WTC11 (cell line): ENCODE measurements around the gene MTMR4.

Source experiments
- CREM ChIP-seq: sonication (generic); formaldehyde crosslinking; IDR thresholded peaks from 2 replicates; pipeline ENCODE4 v1.8.1; 2022; ENCODE audit warnings: mild to moderate bottlenecking, missing genetic modification reagents, moderate library complexity
- IRF2 ChIP-seq: sonication (generic); formaldehyde crosslinking; IDR thresholded peaks from 2 replicates; pipeline ENCODE4 v1.8.0; 2022; ENCODE audit warnings: low read depth, missing genetic modification reagents, borderline replicate concordance
- JUN ChIP-seq: sonication (generic); formaldehyde crosslinking; IDR thresholded peaks from 2 replicates; pipeline ENCODE4 v1.8.0; 2023; ENCODE audit warnings: mild to moderate bottlenecking, missing genetic modification reagents
- TCF7 ChIP-seq: sonication (generic); formaldehyde crosslinking; IDR thresholded peaks from 2 replicates; pipeline ENCODE4 v1.8.0; 2022; ENCODE audit warnings: mild to moderate bottlenecking, low read depth, missing genetic modification reagents, moderate library complexity
- TP53 ChIP-seq: sonication (generic); formaldehyde crosslinking; IDR thresholded peaks from 2 replicates; pipeline ENCODE4 v1.8.1; 2023; ENCODE audit warnings: mild to moderate bottlenecking, missing genetic modification reagents
- ZNF138 ChIP-seq: sonication (generic); formaldehyde crosslinking; conservative IDR thresholded peaks from 2 replicates; pipeline ENCODE4 v1.8.1; 2022; ENCODE audit warnings: mild to moderate bottlenecking, moderate library complexity, missing genetic modification reagents
- TF ChIP-seq, protein P1 (sequence below): fragments of 200-600 bp; IDR thresholded peaks from 2 replicates; pipeline ENCODE4 v1.8.0; 2022; ENCODE audit warnings: antibody characterized with exemption
- TF ChIP-seq, protein P2 (sequence below): sonication (generic); formaldehyde crosslinking; IDR thresholded peaks from 2 replicates; pipeline ENCODE4 v1.8.1; 2022; ENCODE audit warnings: low read depth, missing genetic modification reagents, borderline replicate concordance
- TF ChIP-seq, protein P3 (sequence below): sonication (generic); formaldehyde crosslinking; IDR thresholded peaks from 2 replicates; pipeline ENCODE4 v1.8.0; 2022; ENCODE audit warnings: mild to moderate bottlenecking, missing genetic modification reagents
- TF ChIP-seq, protein P4 (sequence below): fragments of 250-450 bp; sonication (Bioruptor Pico); IDR thresholded peaks from 2 replicates; pipeline ENCODE4 v2.1.2; 2022; ENCODE audit warnings: mild to moderate bottlenecking, moderate library complexity
- TF ChIP-seq, protein P5 (sequence below): sonication (generic); formaldehyde crosslinking; IDR thresholded peaks from 2 replicates; pipeline ENCODE4 v1.8.1; 2022; ENCODE audit warnings: mild to moderate bottlenecking, missing genetic modification reagents, moderate library complexity, borderline replicate concordance

DNA sequence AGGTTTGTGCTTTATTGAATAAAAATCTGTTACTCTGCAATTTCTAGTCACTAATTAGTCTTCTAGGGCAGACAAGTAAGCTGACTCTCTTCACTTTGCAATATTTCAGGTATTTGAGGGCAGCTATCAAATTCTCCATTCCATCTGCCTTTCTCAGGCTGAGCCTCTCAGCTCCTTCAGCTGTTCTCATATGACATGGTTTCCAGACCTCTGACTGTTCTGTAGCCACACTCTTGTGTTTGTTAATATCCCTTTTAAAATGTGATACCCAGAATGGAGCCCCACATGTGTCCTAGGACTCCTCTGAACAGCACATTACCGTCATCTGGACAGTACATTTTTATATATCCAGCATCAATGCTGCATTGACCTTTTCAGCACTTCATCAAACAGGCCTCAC lies 46.1 kb upstream of the MTMR4 start:
- TF ChIP-seq CREM (CRISPR knock-in tag), result no peak
- TF ChIP-seq ZNF138 (CRISPR knock-in tag), result no peak
- TF ChIP-seq, protein P1, sequence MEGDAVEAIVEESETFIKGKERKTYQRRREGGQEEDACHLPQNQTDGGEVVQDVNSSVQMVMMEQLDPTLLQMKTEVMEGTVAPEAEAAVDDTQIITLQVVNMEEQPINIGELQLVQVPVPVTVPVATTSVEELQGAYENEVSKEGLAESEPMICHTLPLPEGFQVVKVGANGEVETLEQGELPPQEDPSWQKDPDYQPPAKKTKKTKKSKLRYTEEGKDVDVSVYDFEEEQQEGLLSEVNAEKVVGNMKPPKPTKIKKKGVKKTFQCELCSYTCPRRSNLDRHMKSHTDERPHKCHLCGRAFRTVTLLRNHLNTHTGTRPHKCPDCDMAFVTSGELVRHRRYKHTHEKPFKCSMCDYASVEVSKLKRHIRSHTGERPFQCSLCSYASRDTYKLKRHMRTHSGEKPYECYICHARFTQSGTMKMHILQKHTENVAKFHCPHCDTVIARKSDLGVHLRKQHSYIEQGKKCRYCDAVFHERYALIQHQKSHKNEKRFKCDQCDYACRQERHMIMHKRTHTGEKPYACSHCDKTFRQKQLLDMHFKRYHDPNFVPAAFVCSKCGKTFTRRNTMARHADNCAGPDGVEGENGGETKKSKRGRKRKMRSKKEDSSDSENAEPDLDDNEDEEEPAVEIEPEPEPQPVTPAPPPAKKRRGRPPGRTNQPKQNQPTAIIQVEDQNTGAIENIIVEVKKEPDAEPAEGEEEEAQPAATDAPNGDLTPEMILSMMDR, result no peak
- TF ChIP-seq, protein P2, sequence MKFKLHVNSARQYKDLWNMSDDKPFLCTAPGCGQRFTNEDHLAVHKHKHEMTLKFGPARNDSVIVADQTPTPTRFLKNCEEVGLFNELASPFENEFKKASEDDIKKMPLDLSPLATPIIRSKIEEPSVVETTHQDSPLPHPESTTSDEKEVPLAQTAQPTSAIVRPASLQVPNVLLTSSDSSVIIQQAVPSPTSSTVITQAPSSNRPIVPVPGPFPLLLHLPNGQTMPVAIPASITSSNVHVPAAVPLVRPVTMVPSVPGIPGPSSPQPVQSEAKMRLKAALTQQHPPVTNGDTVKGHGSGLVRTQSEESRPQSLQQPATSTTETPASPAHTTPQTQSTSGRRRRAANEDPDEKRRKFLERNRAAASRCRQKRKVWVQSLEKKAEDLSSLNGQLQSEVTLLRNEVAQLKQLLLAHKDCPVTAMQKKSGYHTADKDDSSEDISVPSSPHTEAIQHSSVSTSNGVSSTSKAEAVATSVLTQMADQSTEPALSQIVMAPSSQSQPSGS (CRISPR knock-in tag), result no peak
- TF ChIP-seq, protein P3, sequence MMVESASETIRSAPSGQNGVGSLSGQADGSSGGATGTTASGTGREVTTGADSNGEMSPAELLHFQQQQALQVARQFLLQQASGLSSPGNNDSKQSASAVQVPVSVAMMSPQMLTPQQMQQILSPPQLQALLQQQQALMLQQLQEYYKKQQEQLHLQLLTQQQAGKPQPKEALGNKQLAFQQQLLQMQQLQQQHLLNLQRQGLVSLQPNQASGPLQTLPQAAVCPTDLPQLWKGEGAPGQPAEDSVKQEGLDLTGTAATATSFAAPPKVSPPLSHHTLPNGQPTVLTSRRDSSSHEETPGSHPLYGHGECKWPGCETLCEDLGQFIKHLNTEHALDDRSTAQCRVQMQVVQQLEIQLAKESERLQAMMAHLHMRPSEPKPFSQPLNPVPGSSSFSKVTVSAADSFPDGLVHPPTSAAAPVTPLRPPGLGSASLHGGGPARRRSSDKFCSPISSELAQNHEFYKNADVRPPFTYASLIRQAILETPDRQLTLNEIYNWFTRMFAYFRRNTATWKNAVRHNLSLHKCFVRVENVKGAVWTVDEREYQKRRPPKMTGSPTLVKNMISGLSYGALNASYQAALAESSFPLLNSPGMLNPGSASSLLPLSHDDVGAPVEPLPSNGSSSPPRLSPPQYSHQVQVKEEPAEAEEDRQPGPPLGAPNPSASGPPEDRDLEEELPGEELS (CRISPR knock-in tag), result no peak
- TF ChIP-seq, protein P4, sequence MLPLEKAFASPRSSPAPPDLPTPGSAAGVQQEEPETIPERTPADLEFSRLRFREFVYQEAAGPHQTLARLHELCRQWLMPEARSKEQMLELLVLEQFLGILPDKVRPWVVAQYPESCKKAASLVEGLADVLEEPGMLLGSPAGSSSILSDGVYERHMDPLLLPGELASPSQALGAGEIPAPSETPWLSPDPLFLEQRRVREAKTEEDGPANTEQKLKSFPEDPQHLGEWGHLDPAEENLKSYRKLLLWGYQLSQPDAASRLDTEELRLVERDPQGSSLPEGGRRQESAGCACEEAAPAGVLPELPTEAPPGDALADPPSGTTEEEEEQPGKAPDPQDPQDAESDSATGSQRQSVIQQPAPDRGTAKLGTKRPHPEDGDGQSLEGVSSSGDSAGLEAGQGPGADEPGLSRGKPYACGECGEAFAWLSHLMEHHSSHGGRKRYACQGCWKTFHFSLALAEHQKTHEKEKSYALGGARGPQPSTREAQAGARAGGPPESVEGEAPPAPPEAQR, result no peak
- no peak for TF ChIP-seq TP53 (CRISPR knock-in tag)
- TF ChIP-seq, protein P5, sequence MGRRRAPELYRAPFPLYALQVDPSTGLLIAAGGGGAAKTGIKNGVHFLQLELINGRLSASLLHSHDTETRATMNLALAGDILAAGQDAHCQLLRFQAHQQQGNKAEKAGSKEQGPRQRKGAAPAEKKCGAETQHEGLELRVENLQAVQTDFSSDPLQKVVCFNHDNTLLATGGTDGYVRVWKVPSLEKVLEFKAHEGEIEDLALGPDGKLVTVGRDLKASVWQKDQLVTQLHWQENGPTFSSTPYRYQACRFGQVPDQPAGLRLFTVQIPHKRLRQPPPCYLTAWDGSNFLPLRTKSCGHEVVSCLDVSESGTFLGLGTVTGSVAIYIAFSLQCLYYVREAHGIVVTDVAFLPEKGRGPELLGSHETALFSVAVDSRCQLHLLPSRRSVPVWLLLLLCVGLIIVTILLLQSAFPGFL (CRISPR knock-in tag), result no peak
- no peak for TF ChIP-seq TCF7 (CRISPR knock-in tag)
- TF ChIP-seq JUN, result no peak
- no peak for TF ChIP-seq IRF2
